Measurements from ENCODE around the gene PTPN6.

The PTPN6 gene

GRCh38 chr12:6957151-6957701 lies 6.1 kb downstream of the PTPN6 start:
- DNase-seq: peak; percentile 28

GRCh38 chr12:6957741-6958608 lies 6.8 kb downstream of the PTPN6 start:
- no peak for DNase-seq

GRCh38 chr12:6958609-6959057 lies 7.5 kb downstream of the PTPN6 start:
- peak; percentile 19 for DNase-seq

DNA sequence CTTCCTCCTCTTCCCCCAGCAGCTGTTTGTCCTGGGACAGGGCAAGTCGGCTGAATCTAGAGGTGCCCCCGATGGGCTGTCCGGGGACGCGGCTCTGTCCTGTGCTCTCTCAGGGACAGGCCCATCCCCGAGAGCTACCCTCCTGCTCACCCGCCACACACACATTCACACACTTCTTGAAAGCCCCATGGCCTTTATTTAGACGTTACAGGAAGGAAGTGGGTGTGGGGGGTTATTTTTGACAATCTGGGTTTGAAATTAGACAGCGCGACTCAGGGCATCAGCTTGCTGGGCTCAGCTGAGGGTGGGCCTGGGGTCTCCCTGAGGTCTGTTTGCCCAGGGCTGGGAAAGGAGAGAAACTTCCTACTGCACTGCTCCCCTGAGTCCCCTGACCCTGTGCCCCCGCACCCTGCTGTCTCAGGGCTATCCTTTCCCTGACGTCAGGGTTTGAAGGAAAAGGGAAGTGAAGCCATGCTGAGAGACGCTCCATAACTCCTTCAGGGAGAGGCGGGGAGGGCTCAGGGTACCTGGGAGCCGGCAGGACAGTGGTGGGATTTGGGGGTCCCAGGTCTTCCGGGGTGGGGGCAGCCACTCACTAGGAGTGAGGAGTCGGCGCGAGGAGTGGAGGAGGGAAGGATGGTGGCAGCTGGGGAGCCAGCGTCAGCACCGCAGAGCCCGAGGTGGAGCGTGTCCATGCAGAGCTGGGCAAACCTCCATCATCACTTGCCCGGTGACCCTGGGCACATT lies 8.1 kb downstream of the PTPN6 start:
- DNase-seq: peak; percentile 47

- DNase-seq: peak; percentile 34
Observed at GRCh38 chr12:6959805-6960592, 8.8 kb downstream of the PTPN6 start.

GRCh38 chr12:6960593-6961277 lies 9.6 kb downstream of the PTPN6 start:
- DNase-seq: no peak

DNA sequence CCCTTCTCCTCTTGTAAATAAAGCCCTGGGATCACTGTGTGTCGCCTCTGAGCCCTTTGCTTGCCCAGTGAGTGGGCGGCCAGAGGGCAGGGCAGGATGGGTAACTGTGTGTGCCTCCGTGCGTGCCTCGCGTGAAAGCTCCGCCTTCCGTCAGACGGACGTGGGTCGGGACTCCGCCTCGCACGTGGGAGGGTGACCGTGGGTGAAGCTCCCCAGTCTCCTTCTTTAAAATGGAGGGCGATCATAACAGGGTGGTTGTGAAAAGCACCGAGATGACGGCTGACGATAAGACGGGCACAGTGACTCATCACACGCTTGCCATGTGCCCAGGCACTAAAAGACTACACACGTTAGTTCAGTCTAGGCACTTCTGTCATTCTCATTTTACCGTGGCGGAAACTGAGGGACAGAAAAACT lies 10.1 kb downstream of the PTPN6 start:
- peak; percentile 34 for DNase-seq

DNA sequence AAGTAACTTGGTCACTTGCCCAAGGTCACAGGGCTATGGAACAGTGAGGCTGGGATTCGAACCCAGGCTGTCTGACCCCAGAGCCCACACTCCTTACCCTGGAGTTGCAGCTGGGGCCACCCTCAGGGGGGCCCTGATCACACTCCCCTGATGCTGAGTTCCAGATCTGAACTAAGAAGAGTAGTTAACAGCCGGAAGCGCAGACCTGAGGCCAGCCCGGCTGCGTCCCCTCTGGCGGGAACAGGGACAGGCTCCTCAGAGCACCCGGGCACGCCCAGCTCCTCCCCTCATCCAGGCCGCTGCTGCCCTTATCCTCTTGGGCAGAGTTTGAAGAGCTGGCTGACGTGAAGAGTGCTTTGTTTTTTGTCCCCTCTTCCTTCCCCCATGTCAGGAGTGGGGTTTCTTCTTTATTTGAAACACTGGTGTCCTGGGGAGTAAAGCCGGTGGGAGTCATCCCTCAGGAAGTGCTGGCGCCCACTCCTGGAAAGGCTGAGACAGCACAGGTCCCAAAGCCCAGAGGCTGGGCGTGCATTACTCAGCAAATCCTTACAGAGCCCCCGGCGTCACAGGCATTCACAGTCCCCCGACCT lies 10.6 kb downstream of the PTPN6 start:
- DNase-seq: no peak

DNA sequence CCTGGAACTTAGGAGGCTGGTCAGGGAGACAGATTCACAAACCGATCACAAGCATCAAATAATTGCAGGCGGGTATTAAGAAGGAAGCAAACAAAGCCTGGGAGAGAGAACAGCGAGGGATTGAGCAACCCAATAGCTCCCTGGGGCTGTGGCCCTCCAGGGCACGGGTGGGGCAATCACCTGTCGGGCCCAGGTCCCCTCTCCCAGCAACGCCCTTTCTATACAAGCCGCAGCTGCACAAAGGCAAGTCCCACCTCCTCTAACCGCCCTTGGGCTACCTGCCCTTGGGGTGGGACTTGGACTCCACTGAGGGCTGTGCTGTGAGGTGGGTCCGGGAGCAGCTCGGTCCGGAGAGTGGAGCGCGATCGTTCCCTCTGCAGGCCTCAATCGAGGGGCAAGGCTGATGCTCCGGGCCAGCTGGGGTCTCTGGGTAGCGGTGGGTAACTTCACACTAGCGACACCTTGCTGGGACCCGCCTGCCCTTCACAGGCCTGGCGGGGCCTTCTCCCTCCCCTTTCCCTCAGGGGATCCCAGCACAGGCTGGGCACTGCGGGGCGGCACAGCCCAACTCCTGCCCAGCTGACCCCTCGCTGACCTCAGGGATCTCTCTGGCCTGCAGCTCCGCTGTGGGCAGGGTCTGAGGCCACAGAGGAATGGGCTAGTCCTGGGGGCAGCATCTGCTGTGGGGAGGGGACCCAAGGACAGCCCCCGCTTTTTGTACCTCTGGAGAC lies 11.3 kb downstream of the PTPN6 start:
- no peak for DNase-seq

DNA sequence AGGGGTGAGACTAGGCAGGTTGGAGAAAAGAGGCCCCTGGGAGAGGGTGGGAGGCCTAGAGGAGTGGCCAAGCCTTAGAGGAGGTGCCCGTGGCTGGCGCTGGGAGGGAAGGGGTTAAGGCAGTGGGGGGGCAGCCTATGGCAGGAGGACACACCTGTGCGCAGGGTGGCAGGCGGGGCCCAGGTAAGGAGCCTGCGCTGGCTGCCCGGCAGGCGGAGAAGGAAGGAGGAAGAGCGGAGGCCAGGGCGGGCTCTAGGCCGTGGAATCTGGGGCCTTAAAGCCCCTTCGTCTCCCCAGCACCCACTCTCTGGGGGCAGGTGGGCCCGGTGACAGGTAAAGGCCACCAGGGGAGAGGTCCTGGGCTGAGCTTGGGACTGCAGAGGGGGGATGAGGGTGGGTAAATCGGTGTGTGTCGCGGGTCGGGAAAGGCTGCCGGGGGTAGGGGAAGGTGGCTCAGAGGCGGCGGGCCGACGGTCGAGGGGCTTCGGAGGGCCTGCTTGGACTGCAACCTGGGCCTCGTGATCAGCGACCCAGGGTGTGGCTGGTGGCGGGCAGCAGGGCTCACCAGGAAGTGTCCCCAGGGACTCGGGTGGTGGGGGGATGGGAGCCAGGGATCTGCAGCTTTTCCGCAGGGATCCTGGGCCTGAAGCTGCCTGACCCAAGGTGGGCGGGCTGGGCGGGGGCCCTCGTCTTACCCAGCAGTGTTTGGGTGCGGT lies 12.0 kb downstream of the PTPN6 start:
- DNase-seq: no peak

- no peak for DNase-seq
Observed at GRCh38 chr12:6963791-6964413, 12.7 kb downstream of the PTPN6 start.

DNA sequence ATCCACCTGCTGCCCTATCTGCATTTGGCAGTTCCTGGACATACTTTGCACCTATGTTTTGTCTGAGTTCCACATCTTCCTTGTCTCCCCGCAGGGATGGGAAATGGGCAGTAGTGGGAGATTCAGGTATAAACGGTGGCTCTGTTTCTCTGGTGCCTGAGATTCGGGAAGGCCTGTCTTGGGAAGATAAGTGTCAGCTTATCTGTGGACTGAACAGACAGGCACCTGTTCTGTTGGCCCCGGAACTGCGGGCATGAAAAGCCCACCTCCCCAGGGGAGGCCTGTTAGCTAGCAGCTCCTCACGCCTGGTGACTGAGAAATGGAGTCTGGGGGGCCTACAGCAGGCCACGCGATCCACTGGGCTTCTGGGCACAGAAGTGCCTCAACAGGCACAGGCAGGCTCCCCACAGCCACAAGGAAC lies 13.5 kb downstream of the PTPN6 start:
- no peak for DNase-seq

DNA sequence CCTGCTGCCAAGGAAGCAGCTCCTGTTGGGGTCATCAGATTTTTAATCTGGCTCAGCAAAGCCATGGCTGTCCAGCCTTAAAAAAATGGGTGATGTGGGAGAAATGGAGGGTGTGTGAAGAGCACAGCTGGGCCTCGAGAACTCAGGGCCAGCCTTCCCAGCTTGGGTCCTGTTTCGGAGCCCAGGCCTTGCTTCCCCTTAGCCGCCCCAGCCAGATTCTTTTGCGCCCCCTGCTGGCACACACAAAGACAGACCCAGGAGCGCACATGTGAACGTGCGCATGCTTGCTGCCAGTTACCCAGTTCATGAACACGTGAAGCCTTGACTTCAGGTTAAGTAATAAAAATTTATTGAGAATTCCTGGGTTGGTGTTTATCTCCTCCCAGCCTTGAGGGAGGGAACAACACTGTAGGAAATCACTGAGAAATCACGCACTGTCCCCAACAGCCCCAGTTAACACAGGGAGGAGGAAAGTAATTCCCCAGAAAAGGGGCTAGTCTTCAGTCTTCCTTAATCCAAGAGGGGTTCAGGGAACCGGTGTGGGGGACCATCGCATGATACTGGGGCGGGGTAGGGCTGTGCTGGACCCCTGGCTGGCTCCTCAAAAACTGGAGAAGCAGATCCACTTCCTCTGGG lies 14.0 kb downstream of the PTPN6 start:
- DNase-seq: peak; percentile 87

- DNase-seq: no peak
Observed at GRCh38 chr12:6965714-6966113, 14.6 kb downstream of the PTPN6 start.

GRCh38 chr12:6966351-6966750 lies 15.2 kb downstream of the PTPN6 start:
- no peak for DNase-seq

DNA sequence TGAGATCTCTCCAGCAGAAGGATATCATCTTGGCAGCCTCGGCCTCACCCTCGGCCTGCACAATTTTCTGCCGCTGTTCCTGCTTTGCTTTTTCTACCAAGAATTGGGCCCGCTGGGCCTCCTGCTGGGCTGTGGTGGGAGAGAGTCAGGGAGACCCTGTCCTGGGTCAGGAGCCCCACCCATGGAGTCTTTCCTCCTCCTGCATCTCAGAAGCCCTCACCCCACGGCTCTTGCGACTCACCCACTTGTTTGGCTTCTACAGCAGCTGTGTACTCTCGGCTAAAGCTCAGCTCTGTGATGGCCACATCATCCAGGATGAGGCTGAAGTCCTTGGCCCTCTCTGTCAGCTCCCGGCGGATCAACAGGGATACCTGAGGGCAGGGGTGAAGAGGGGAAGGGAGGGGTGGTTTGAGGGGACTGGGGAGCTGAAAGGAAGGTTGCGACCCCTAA lies 16.5 kb downstream of the PTPN6 start:
- no peak for DNase-seq

DNA sequence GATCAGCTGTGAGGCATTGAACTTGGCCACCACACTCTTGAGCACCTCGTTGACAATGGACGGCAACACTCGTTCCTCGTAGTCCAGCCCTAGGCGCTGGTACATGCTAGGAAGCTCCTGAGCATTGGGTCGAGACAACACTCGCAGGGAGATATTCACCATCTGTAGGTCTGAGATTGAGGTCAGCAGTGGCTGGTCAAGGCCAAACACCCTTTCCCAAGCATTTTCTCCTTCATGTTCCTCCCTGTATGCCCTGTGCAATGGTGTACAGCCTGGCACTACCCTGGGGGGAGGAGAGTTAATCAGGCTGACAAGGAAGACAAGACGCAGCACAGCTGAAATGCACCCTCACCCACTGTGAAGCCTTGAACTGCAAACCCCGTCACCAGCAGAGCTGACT lies 17.3 kb downstream of the PTPN6 start:
- no peak for DNase-seq

- no peak for DNase-seq
Observed at GRCh38 chr12:6970096-6970527, 19.0 kb downstream of the PTPN6 start.

- no peak for DNase-seq
Observed at GRCh38 chr12:6974180-6974579, 23.0 kb downstream of the PTPN6 start.

Measured in left hindlimb (tissue), 1 donor.